LNCAP (cell line): ENCODE results near the gene GOLGA6C.

ENCODE experiments used
- TF ChIP-seq, protein P1 (sequence below): fragments of 450-650 bp; IDR thresholded peaks from 2 replicates; pipeline ENCODE4 v1.5.1; 2017; ENCODE audit warnings: mild to moderate bottlenecking

The GOLGA6C gene

DNA sequence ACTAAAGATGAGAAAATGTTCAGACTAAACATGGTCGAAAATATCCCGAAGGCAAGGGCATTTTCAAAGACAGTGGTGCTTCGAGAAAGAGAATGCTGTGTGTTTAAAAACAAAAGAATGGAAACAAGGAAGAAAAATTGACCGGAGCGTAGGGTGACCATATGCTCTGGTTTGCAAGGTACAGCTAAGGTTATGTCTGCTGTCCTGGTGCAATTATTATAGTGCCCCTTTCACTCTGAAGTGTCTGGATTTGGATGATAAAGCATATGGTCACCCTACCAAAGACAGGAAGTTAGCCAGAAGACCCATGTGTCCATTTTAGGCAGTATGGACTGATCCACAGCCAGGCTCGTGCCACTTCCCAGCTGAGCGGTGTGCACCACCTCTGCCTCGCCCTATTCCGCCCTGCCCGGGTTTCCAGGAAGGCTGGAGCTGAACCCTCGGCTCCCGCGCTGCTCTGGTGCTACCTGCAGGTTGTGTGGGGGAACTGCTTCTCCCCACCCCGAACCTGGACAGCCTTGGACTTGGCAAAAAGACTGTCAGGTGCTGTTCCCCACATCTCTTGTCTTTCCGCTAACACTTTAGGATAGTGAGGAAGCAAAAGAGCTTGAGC lies 49.8 kb downstream of the GOLGA6C start:
- TF ChIP-seq, protein P1, sequence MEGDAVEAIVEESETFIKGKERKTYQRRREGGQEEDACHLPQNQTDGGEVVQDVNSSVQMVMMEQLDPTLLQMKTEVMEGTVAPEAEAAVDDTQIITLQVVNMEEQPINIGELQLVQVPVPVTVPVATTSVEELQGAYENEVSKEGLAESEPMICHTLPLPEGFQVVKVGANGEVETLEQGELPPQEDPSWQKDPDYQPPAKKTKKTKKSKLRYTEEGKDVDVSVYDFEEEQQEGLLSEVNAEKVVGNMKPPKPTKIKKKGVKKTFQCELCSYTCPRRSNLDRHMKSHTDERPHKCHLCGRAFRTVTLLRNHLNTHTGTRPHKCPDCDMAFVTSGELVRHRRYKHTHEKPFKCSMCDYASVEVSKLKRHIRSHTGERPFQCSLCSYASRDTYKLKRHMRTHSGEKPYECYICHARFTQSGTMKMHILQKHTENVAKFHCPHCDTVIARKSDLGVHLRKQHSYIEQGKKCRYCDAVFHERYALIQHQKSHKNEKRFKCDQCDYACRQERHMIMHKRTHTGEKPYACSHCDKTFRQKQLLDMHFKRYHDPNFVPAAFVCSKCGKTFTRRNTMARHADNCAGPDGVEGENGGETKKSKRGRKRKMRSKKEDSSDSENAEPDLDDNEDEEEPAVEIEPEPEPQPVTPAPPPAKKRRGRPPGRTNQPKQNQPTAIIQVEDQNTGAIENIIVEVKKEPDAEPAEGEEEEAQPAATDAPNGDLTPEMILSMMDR = peak; percentile 51

DNA sequence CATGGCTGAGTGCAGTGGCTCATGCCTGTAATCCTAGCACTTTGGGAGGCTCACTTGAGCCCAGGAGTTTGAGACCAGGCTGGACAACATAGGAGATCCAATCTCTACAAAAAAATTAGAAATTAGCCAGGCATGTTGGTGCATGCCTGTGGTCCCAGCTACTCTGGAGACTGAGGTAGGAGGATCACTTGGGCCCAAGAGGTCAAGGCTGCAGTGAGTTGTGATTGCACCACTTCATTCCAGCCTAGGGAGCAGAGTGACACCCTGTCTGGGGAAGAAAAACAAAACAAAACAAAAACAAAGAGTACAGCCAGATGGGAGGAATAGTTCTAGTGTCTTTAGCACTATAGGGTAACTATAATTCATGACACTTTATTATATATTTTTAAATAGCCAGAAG lies 51.6 kb downstream of the GOLGA6C start:
- TF ChIP-seq, protein P1 = no peak

DNA sequence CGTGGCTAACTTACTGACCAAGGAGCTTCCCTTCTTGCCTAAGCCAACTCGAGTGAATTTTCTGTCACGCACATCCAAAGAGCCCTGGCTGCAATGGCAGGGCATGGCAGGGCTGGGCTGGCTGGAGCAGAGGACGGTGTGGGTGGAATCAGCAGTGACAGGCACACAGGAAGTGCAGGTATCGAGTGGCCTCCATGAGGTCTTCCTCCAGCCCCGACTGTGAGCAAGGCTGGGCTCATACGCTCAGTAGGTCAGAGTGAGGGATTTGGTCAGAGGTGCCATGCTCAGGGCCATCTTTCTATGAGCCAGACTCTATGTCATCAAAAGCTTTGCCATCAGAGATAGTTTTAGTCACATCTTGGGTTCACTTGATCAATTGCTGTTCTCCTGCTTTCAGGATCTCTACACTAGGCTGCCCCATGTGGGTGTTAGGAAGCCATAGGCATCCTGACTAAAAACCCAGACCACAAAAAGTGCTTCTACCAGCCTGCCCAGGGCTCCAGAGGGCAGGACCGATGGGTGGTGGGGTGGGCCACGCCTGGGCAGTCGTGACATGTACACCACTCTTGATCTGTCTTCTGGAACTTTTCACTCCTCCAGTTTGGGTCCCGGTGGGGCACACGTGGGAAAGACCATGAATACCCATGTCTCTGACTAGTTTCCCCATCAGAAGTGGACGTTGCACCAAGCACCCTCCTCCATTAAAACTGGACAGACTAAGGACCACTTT lies 55.1 kb downstream of the GOLGA6C start:
- TF ChIP-seq, protein P1 = no peak

DNA sequence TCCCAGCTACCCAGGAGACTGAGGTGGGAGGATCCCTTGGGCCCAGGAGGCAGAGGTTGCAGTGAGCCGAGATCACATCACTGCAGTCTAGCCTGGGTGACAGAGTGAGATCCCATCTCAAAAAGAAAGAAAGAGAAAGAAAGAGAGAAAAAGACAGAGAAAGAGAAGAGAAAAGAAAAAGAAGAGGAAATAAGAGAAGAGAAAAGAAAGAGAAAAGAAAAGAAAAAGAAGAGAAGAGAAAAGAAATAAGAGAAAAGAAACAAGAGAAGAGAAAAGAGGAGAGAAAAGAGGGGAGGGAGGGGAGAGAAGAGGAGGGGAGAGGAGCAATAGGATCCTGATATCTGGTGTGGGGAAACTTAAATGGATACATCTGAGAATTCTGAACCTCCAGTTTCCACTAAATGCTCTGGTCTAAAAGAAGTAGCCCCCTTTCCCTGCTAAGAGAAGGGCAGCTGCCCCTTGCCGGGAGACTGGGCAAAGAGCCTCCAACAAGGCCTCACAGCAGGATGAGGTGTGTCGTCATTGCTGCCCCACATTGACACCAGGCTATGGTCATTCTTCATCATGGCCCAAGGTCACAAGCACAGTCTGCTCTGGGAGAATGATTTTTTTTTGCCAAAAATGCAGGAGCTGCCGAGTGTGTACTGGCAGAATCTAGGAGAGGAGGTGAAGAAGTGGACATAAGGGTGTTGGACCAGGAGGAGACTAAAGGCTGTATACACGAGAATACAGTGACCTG lies 56.6 kb downstream of the GOLGA6C start:
- TF ChIP-seq, protein P1 = no peak
